ENCODE data around the gene CBX4. TPM values are rescaled to one million over a fixed set of nuclear protein-coding genes. Genes with fewer than 3 reads are reported as not detected.
A peak's percentile ranks its signal among the peaks of the same experiment; 100 is the strongest.

The CBX4 gene
- total RNA-seq, 1 experiment from 2014 or later = 3.3 TPM

DNA sequence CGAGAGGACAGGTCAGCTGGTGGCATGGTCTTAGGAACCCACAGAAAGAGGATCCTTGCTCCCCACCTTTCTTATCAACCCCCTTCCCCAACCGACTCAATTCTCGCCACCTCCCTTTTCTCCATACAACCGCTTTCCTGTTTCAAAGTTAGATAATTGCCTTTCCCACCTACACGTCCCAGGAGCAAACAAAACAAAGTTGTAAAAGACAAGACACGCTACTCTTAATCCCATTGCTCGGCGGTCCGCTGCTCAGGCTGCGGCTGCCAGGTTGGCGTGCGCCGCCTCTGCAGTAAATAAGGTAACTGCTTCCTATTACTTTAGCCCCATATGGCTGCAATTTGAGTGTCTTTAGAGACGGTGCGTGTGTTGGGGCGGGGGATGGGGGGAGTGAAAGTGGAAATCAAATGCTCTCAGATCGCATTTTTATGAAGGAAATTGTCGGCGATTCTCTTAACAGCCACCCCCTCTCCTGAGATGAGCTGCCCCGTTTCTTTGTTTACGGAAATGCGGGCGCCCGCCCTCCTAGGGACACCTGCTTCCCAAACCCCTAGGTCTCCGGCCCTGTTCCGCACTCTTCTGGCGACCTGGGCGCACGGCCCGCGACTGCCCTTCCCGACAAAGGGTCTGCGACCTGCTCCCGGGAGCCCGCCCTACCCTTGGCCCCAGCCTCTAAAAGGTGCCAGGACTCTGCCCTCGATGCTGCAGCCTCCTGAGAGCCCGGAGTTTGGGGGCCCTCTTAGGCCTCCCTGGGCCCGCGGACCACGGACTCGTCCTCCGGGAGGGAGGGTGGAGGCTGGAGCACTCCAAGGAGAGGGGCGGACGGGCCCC is 38.7 kb downstream of the CBX4 start (continued):
- TF ChIP-seq ARID4B (CRISPR knock-in tag; IDR thresholded peaks at IDR 0.05; ENCODE audit: borderline replicate concordance) = peak; percentile 33; the same call in 1 of the 2 replicates

DNA sequence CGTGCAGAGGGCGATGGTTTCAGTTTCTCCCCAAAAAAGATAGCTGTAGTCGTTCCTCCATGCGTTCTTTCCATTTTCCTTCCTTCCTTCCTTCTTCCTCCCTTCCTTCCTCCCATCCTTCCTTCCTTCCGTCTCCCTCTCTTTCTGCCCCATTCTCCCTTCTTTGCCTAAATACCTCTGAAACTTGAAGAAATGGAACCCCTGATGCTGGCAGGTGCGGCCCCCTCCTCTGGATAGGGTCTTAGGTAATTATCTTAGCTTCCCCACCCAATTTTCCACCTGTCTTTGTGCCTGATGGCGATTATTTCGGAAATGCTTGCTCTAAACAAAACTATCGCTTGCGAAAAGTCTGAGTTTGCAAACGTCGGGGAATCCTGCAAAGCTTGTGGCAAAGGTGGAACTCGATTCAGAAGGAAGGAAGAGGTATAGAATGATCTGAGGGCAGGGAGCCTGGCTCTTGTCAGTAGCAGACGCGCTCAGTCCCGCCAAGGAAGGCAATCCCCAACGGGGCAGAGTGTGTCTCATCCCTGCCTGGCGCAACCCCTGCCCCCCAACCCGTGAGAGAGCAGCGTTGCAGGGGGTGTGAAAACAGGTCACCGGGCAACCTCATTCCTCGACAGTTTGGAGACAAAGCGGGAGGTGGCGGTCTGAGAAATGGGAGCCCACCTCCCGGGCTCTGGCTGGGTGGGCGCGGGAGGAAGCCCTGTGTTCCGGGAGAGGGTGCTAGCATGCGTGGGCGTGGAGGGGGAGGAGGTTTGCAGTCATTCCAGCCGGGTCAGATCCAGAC is 39.5 kb downstream of the CBX4 start:
- no peak overlapping the region; the same call in 1 of the 2 replicates for H3K4me3 Mint-ChIP-seq
- H3K27me3 Mint-ChIP-seq (ENCODE audit: low read depth) = peaks cover 94% of the 10 kb centered on the region
- no peaks in the 10 kb centered on the region for H3K9me3 Mint-ChIP-seq
- H3K36me3 Mint-ChIP-seq = no peaks in the 10 kb centered on the region
- DNase-seq (ENCODE audit: low spot score) = no peak
- ATAC-seq = no peak
- H3K4me1 Mint-ChIP-seq = peaks cover 52% of the 10 kb centered on the region
- ChIA-PET POLR2A (interaction anchor here (0.6 to 1.8 kb wide), 3 partner anchors 36 to 53 kb away, joined by 3 to 4 read pairs (median 3); no protein-coding TSS in a partner anchor), CTCF (interaction anchor here (1.0 to 9.2 kb wide), 8 partner anchors 9 to 170 kb away, joined by 3 to 119 read pairs (median 18); partner anchors contain the start of gene CBX4)
- TF ChIP-seq AR (CRISPR knock-in tag; IDR thresholded peaks at IDR 0.05) = no peak
- TF ChIP-seq, protein P1, sequence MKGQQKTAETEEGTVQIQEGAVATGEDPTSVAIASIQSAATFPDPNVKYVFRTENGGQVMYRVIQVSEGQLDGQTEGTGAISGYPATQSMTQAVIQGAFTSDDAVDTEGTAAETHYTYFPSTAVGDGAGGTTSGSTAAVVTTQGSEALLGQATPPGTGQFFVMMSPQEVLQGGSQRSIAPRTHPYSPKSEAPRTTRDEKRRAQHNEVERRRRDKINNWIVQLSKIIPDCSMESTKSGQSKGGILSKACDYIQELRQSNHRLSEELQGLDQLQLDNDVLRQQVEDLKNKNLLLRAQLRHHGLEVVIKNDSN (CRISPR knock-in tag; IDR thresholded peaks at IDR 0.05) = 0 out of 2 replicates have a peak, but pooled peaks have one; percentile 14
- TF ChIP-seq ZNF263 (CRISPR knock-in tag; IDR thresholded peaks at IDR 0.05; ENCODE audit: low read depth) = no peak
- TF ChIP-seq GTF2I (CRISPR knock-in tag; conservative IDR thresholded peaks at IDR 0.05) = no peak
- no peak for TF ChIP-seq NR1H2 (CRISPR knock-in tag; IDR thresholded peaks at IDR 0.05)
- no peak overlapping the region for H3K27ac Mint-ChIP-seq

GRCh38 chr17:79799174-79799537 is 40.1 kb downstream of the CBX4 start:
- ATAC-seq (no peak), DNase-seq (ENCODE audit: low spot score) (peak; percentile 34)
- ChIA-PET CTCF (interaction anchor here (2.2 to 9.2 kb wide), 7 partner anchors 9 to 176 kb away, joined by 7 to 119 read pairs (median 22); partner anchors contain the start of gene CBX4), POLR2A (interaction anchor here (1.0 to 2.7 kb wide), 2 partner anchors 9 to 37 kb away, joined by 3 to 7 read pairs; no protein-coding TSS in a partner anchor)
- H3K27me3 Mint-ChIP-seq (ENCODE audit: low read depth) = peaks cover 94% of the 10 kb centered on the region
- H3K27ac Mint-ChIP-seq = no peak overlapping the region
- H3K4me3 Mint-ChIP-seq = no peak overlapping the region; the same call in 1 of the 2 replicates
- no peaks in the 10 kb centered on the region for H3K9me3 Mint-ChIP-seq
- H3K4me1 Mint-ChIP-seq = peaks cover 50% of the 10 kb centered on the region
- no peaks in the 10 kb centered on the region for H3K36me3 Mint-ChIP-seq
- no peak for TF ChIP-seq ATF2 (CRISPR knock-in tag; IDR thresholded peaks at IDR 0.05; ENCODE audit: borderline replicate concordance, low read depth)
- TF ChIP-seq ZBTB21 (CRISPR knock-in tag; IDR thresholded peaks at IDR 0.05; ENCODE audit: borderline replicate concordance) = no peak
- no peak for TF ChIP-seq CBFB (CRISPR knock-in tag; IDR thresholded peaks at IDR 0.05; ENCODE audit: low read depth)
- no peak for TF ChIP-seq OVOL2 (CRISPR knock-in tag; IDR thresholded peaks at IDR 0.05; ENCODE audit: borderline replicate concordance)
- no peak for TF ChIP-seq ESRRA (CRISPR knock-in tag; IDR thresholded peaks at IDR 0.05; ENCODE audit: borderline replicate concordance)
- no peak for TF ChIP-seq GABPB1 (CRISPR knock-in tag; IDR thresholded peaks at IDR 0.05)
- TF ChIP-seq ZNF532 (CRISPR knock-in tag; IDR thresholded peaks at IDR 0.05; ENCODE audit: borderline replicate concordance) = no peak

Measured in WTC11 (cell line).